ENCODE measurements around the gene RBP2. TPM values are rescaled to one million over a fixed set of nuclear protein-coding genes. Genes with fewer than 3 reads are reported as not detected.

RBP2 gene
- total RNA-seq, 4 donors from 2014 or later: not detected

- H3K36me3 ChIP-seq: no peaks in the 10 kb centered on the region
- no peak overlapping the region for H3K4me3 ChIP-seq
- H3K4me1 ChIP-seq: no peaks in the 10 kb centered on the region
- no peak overlapping the region for H3K27ac ChIP-seq
- no peak for DNase-seq
- no peaks in the 10 kb centered on the region for H3K27me3 ChIP-seq
- intact Hi-C loops (cut with DNase I; ENCODE audit: low total_unique reads): no loop called here
- H3K9me3 ChIP-seq: no peaks in the 10 kb centered on the region
- no peak for TF ChIP-seq POLR2A (IDR thresholded peaks at IDR 0.05)
- TF ChIP-seq, protein P1, sequence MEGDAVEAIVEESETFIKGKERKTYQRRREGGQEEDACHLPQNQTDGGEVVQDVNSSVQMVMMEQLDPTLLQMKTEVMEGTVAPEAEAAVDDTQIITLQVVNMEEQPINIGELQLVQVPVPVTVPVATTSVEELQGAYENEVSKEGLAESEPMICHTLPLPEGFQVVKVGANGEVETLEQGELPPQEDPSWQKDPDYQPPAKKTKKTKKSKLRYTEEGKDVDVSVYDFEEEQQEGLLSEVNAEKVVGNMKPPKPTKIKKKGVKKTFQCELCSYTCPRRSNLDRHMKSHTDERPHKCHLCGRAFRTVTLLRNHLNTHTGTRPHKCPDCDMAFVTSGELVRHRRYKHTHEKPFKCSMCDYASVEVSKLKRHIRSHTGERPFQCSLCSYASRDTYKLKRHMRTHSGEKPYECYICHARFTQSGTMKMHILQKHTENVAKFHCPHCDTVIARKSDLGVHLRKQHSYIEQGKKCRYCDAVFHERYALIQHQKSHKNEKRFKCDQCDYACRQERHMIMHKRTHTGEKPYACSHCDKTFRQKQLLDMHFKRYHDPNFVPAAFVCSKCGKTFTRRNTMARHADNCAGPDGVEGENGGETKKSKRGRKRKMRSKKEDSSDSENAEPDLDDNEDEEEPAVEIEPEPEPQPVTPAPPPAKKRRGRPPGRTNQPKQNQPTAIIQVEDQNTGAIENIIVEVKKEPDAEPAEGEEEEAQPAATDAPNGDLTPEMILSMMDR (IDR thresholded peaks at IDR 0.05): no peak
Observed at GRCh38 chr3:139499536-139499935, 23.2 kb upstream of the RBP2 start.

DNA sequence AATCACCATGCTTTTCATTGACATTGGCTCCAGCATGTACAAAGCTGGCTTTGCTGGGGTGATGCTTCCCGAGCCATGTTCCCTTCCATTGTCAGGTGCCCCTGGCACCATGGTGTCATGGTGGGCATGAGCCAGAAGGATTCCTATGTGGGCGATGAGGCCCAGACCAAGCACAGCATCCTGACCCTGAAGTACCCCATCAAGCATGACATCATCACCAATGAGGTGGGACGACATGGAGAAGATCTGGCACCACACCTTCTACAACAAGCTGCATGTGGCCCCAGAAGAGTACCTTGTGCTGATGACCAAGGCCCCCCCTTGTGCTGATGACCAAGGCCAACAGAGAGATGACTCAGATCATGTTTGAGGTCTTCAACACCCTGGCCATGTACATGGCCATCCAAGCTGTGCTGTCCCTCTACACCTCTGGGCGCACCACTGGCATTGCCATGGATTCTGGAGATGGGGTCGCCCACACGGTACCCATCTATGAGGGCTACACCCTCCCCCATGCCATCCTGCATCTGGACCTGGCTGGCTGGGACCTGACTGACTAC, 17.6 kb upstream of the RBP2 start:
- no peaks in the 10 kb centered on the region for H3K27me3 ChIP-seq
- H3K4me1 ChIP-seq: no peaks in the 10 kb centered on the region
- no peak overlapping the region for H3K27ac ChIP-seq
- no peak overlapping the region for H3K4me3 ChIP-seq
- intact Hi-C loops (cut with DNase I; ENCODE audit: low total_unique reads): no loop called here
- no peaks in the 10 kb centered on the region for H3K9me3 ChIP-seq
- no peak for DNase-seq
- no peaks in the 10 kb centered on the region for H3K36me3 ChIP-seq
- TF ChIP-seq, protein P1 (IDR thresholded peaks at IDR 0.05): no peak
- TF ChIP-seq POLR2A (IDR thresholded peaks at IDR 0.05): no peak

DNA sequence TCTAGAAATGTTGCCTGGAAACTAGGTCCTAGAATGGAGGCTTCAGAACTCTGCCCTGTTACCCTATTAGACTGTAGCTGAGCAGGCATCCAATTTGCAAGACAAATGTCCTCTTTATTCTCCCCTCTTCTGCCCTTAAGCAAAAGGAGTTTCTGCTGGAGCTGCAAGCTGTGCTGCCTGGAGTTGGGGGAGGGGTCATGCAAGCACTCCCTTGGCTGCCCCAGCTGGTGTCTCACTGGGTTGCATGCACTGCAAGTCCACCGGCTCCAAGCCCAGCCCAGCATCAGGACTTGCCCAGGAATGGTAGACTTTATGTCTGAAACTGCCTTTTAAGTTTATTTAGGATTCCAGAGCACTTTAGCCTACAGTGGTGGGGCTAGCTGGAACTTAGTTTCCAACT, 15.7 kb upstream of the RBP2 start:
- Histone ChIP-seq H3K36me3 (no peaks in the 10 kb centered on the region), H3K9me3 (no peaks in the 10 kb centered on the region), H3K27ac (no peak overlapping the region), H3K4me3 (no peak overlapping the region), H3K27me3 (no peaks in the 10 kb centered on the region), H3K4me1 (no peaks in the 10 kb centered on the region)
- no peak for DNase-seq
- intact Hi-C loops (cut with DNase I; ENCODE audit: low total_unique reads): no loop called here
- no peak for TF ChIP-seq POLR2A (IDR thresholded peaks at IDR 0.05)
- TF ChIP-seq, protein P1 (IDR thresholded peaks at IDR 0.05): no peak

GRCh38 chr3:139491027-139491700, 14.8 kb upstream of the RBP2 start:
- no peaks in the 10 kb centered on the region for H3K36me3 ChIP-seq
- H3K4me3 ChIP-seq: no peak overlapping the region
- DNase-seq: no peak
- no peaks in the 10 kb centered on the region for H3K27me3 ChIP-seq
- H3K4me1 ChIP-seq: no peaks in the 10 kb centered on the region
- TF ChIP-seq POLR2A (IDR thresholded peaks at IDR 0.05): no peak
- TF ChIP-seq, protein P1 (IDR thresholded peaks at IDR 0.05): no peak
- no peak overlapping the region for H3K27ac ChIP-seq
- no peaks in the 10 kb centered on the region for H3K9me3 ChIP-seq
- intact Hi-C loops (cut with DNase I; ENCODE audit: low total_unique reads): no loop called here

GRCh38 chr3:139482206-139482605, 5.9 kb upstream of the RBP2 start:
- Histone ChIP-seq H3K27ac (no peak overlapping the region), H3K4me3 (no peak overlapping the region)
- intact Hi-C loops (cut with DNase I; ENCODE audit: low total_unique reads): no loop called here

More at GRCh38 chr3:139482206-139482605, 5.9 kb upstream of the RBP2 start:
- no peaks in the 10 kb centered on the region for H3K27me3 ChIP-seq
- no peaks in the 10 kb centered on the region for H3K9me3 ChIP-seq
- H3K36me3 ChIP-seq: no peaks in the 10 kb centered on the region
- no peaks in the 10 kb centered on the region for H3K4me1 ChIP-seq
- DNase-seq: no peak
- no peak for TF ChIP-seq POLR2A (IDR thresholded peaks at IDR 0.05)
- TF ChIP-seq, protein P1 (IDR thresholded peaks at IDR 0.05): no peak

Data from uterus (tissue), 4 donors.